IMR-90 (cell line): ENCODE data around the gene NPDC1. TPM values are rescaled to one million over a fixed set of nuclear protein-coding genes. Genes with fewer than 3 reads are reported as not detected.

Experiments used
- ATAC-seq: fragments of 200-7000 bp; cut with Tn5 transposase; 2 replicates; pipeline ENCODE4 v1.9.1; 2020; ENCODE audit warnings: low read depth, mild to moderate bottlenecking, moderate library complexity
- BruUV-seq: library from RNA; stranded (reverse); fragments of 400-500 nt; replicated peaks from 2 replicates; lab custom pipeline; 2021; lab: Mats Ljungman, UMichigan
- CTCF ChIA-PET: fragments of 300-600 bp; formaldehyde crosslinking; extraction: SDS; loops from one replicate; lab custom pipeline; 2021; ENCODE audit warnings: antibody characterized with exemption; lab: Yijun Ruan, JAX
- POLR2A ChIA-PET: fragments of 300-600 bp; sonication (Branson Sonifier 250); formaldehyde crosslinking; loops from one replicate; lab custom pipeline; 2022; ENCODE audit warnings: antibody characterized with exemption; ENCODE audit not compliant: unreplicated experiment; lab: Charles Lee
- DNase-seq: peaks from one replicate; pipeline ENCODE4 v3.0.0; 2013
- H2AFZ ChIP-seq: replicated peaks from 2 replicates; pipeline ENCODE3; 2013; ENCODE audit warnings: low read length, mild to moderate bottlenecking; ENCODE audit not compliant: poor library complexity
- H2AK5ac ChIP-seq: 2 replicates; pipeline ENCODE4 v1.6.1; 2013; ENCODE audit warnings: low read depth, low read length, inconsistent platforms
- H2AK9ac ChIP-seq: replicated peaks from 2 replicates; pipeline ENCODE3; 2013; ENCODE audit warnings: mild to moderate bottlenecking, low read depth, low read length, moderate library complexity; ENCODE audit not compliant: poor library complexity
- H2BK120ac ChIP-seq: 2 replicates; pipeline ENCODE4 v1.6.1; 2013; ENCODE audit warnings: low read depth, low read length, inconsistent platforms
- H2BK15ac ChIP-seq: 3 replicates; pipeline ENCODE4 v1.6.1; 2013; ENCODE audit warnings: low read depth, low read length, inconsistent platforms
- H2BK20ac ChIP-seq: 2 replicates; pipeline ENCODE4 v1.6.1; 2013; ENCODE audit warnings: low read depth, mild to moderate bottlenecking, inconsistent platforms, low read length, moderate library complexity
- H2BK5ac ChIP-seq: 2 replicates; pipeline ENCODE4 v1.6.1; 2013; ENCODE audit warnings: mild to moderate bottlenecking, low read depth, low read length, inconsistent platforms; ENCODE audit not compliant: poor library complexity, severe bottlenecking
- H3K14ac ChIP-seq: replicated peaks from 2 replicates; pipeline ENCODE4 v1.6.1; 2013; ENCODE audit warnings: low read depth, low read length, inconsistent platforms
- H3K18ac ChIP-seq: 2 replicates; pipeline ENCODE4 v1.6.1; 2013; ENCODE audit warnings: low read depth, low read length, control low read depth
- H3K23ac ChIP-seq: 2 replicates; pipeline ENCODE4 v1.6.1; 2013; ENCODE audit warnings: low read depth, low read length, inconsistent platforms
- H3K27ac ChIP-seq: 2 replicates; pipeline ENCODE4 v1.5.1; 2013; ENCODE audit warnings: mild to moderate bottlenecking, control low read depth, low read length; ENCODE audit not compliant: insufficient read depth
- H3K27me3 ChIP-seq: 2 replicates; pipeline ENCODE4 v1.6.1; 2013; ENCODE audit warnings: low read length; ENCODE audit not compliant: control insufficient read depth, insufficient read depth
- H3K36me3 ChIP-seq: 2 replicates; pipeline ENCODE4 v1.6.1; 2013; ENCODE audit warnings: low read length, mixed read lengths; ENCODE audit not compliant: control insufficient read depth, insufficient read depth
- H3K4ac ChIP-seq: 2 replicates; pipeline ENCODE4 v1.6.1; 2013; ENCODE audit warnings: low read depth, low read length, inconsistent platforms
- H3K4me1 ChIP-seq: 2 replicates; pipeline ENCODE4 v1.6.1; 2013; ENCODE audit warnings: low read length, mixed read lengths; ENCODE audit not compliant: control insufficient read depth, insufficient read depth
- H3K4me2 ChIP-seq: 2 replicates; pipeline ENCODE4 v1.6.1; 2013; ENCODE audit warnings: low read depth, mild to moderate bottlenecking, control low read depth, low read length, moderate library complexity
- H3K4me3 ChIP-seq: 2 replicates; pipeline ENCODE4 v1.5.1; 2013; ENCODE audit warnings: low read depth, mild to moderate bottlenecking, control low read depth, low read length, moderate library complexity; ENCODE audit not compliant: insufficient read depth
- H3K56ac ChIP-seq: 2 replicates; pipeline ENCODE4 v1.6.1; 2013; ENCODE audit warnings: low read length, inconsistent platforms; ENCODE audit not compliant: insufficient read depth; ENCODE audit errors: extremely low read depth
- H3K79me1 ChIP-seq, 2 experiments: 2 replicates each; pipeline ENCODE4 v1.6.1; 2013; ENCODE audit warnings: low read length in 2 of 2, inconsistent platforms in 1 of 2, low read depth in 1 of 2
- H3K9ac ChIP-seq: 2 replicates; pipeline ENCODE4 v1.6.1; 2013; ENCODE audit warnings: low read depth, low read length, control low read depth
- H3K9me1 ChIP-seq: 2 replicates; pipeline ENCODE4 v1.6.1; 2013; ENCODE audit warnings: low read length, inconsistent platforms; ENCODE audit not compliant: insufficient read depth
- H3K9me3 ChIP-seq: 2 replicates; pipeline ENCODE4 v1.6.1; 2013; ENCODE audit warnings: low read length; ENCODE audit not compliant: control insufficient read depth, insufficient read depth
- H4K20me1 ChIP-seq: 2 replicates; pipeline ENCODE4 v1.6.1; 2013; ENCODE audit warnings: low read length, inconsistent platforms; ENCODE audit not compliant: insufficient read depth
- H4K5ac ChIP-seq: 2 replicates; pipeline ENCODE4 v1.6.1; 2013; ENCODE audit warnings: mild to moderate bottlenecking, low read depth, low read length, control low read depth
- H4K8ac ChIP-seq, 2 experiments: 2 replicates each; pipeline ENCODE4 v1.6.1; 2013; ENCODE audit warnings: low read depth in 2 of 2, low read length in 2 of 2, control low read depth in 1 of 2, inconsistent platforms in 1 of 2
- H4K91ac ChIP-seq: 2 replicates; pipeline ENCODE4 v1.6.1; 2013; ENCODE audit warnings: low read depth, low read length, inconsistent platforms; ENCODE audit not compliant: insufficient read depth
- BHLHE40 ChIP-seq: fragments of 150-350 bp; IDR thresholded peaks from 2 replicates; pipeline ENCODE4 v1.6.1; 2016; ENCODE audit warnings: mild to moderate bottlenecking, low read depth, low read length
- CEBPB ChIP-seq: IDR thresholded peaks from 2 replicates; pipeline ENCODE4 v1.6.1; 2012; ENCODE audit warnings: low read depth, low read length, improper control_type of control experiment
- CHD1 ChIP-seq: IDR thresholded peaks from 2 replicates; pipeline ENCODE4 v1.6.1; 2012; ENCODE audit warnings: low read depth, low read length, improper control_type of control experiment
- CTCF ChIP-seq: conservative IDR thresholded peaks from 2 replicates; pipeline ENCODE4 v1.5.1; 2012; ENCODE audit warnings: mild to moderate bottlenecking, low read depth, low read length, improper control_type of control experiment
- ELK1 ChIP-seq: fragments of 150-350 bp; IDR thresholded peaks from 2 replicates; pipeline ENCODE4 v1.6.1; 2016; ENCODE audit warnings: low read depth, mild to moderate bottlenecking, low read length, moderate library complexity, borderline replicate concordance
- FOS ChIP-seq: fragments of 150-350 bp; IDR thresholded peaks from 2 replicates; pipeline ENCODE4 v1.6.1; 2016; ENCODE audit warnings: low read depth, low read length
- MAFK ChIP-seq: IDR thresholded peaks from 2 replicates; pipeline ENCODE4 v1.6.1; 2012; ENCODE audit warnings: low read depth, low read length, improper control_type of control experiment
- MXI1 ChIP-seq: IDR thresholded peaks from 2 replicates; pipeline ENCODE4 v1.6.1; 2012; ENCODE audit warnings: low read depth, mild to moderate bottlenecking, low read length, moderate library complexity, borderline replicate concordance
- NFE2L2 ChIP-seq: fragments of 150-350 bp; IDR thresholded peaks from 2 replicates; pipeline ENCODE4 v1.6.1; 2016; ENCODE audit warnings: low read depth, mild to moderate bottlenecking, low read length
- POLR2A ChIP-seq: IDR thresholded peaks from 2 replicates; pipeline ENCODE4 v1.6.1; 2012; ENCODE audit warnings: mild to moderate bottlenecking, low read depth, low read length
- RAD21 ChIP-seq: IDR thresholded peaks from 2 replicates; pipeline ENCODE4 v1.6.1; 2012; ENCODE audit warnings: low read length, improper control_type of control experiment
- RCOR1 ChIP-seq: IDR thresholded peaks from 2 replicates; pipeline ENCODE4 v1.6.1; 2012; ENCODE audit warnings: mild to moderate bottlenecking, low read length, improper control_type of control experiment; ENCODE audit not compliant: insufficient replicate concordance
- RFX5 ChIP-seq: IDR thresholded peaks from 2 replicates; pipeline ENCODE4 v1.8.0; 2012; ENCODE audit warnings: low read depth, mild to moderate bottlenecking, low read length, moderate library complexity
- SMC3 ChIP-seq: fragments of 150-350 bp; IDR thresholded peaks from 2 replicates; pipeline ENCODE4 v1.6.1; 2016; ENCODE audit warnings: low read depth, mild to moderate bottlenecking, antibody characterized with exemption, low read length, moderate library complexity
- USF2 ChIP-seq: fragments of 150-350 bp; IDR thresholded peaks from 2 replicates; pipeline ENCODE4 v1.6.1; 2017; ENCODE audit warnings: mild to moderate bottlenecking, antibody characterized with exemption, low read length, low read depth
- WGBS, 2 experiments: methylation state at CpG; one replicate each; pipeline versions ENCODE4 v1.1.5 to v1.1.7; 2013; ENCODE audit warnings: missing lambda C conversion rate in 2 of 2; ENCODE audit not compliant: insufficient read length in 1 of 2; ENCODE audit errors: extremely low coverage in 2 of 2; 5-methylcytosine and 5-hydroxymethylcytosine counted together
- dilution Hi-C: fragments of 300-500 bp; cut with HindIII; formaldehyde crosslinking; loops from one replicate; pipeline ENCODE4 v1.14.3; 2018; ENCODE audit warnings: low sequenced_read_pairs; ENCODE audit not compliant: unreplicated experiment
- in situ Hi-C: fragments of 300-500 bp; cut with MboI; formaldehyde crosslinking; loops from 3 replicates; pipeline ENCODE4 v1.14.3; 2019; ENCODE audit warnings: low sequenced_read_pairs, inconsistent platforms, mixed read lengths
- intact Hi-C: fragments of 100-400 bp; cut with micrococcal nuclease; formaldehyde crosslinking; loops from 2 replicates; pipeline ENCODE4 v1.10.0; 2022
- polyA plus RNA-seq, 3 experiments: library from polyadenylated mRNA; depleted of rRNA; stranded (reverse); fragments of >200 nt; gene quantifications; 2 replicates each; pipeline ENCODE4 v1.2.3, GENCODE V29; 2012; ENCODE audit warnings: low replicate concordance in 1 of 3
- total RNA-seq: library from RNA; depleted of rRNA; stranded (reverse); fragments of >200 nt; gene quantifications from 2 replicates; pipeline ENCODE4 v1.2.3, GENCODE V29; 2012

The NPDC1 gene
- total and polyA plus RNA-seq, 2 of the 4 experiments (the other 2 are of a cell fraction): 2.7 to 58.1 TPM

GRCh38 chr9:137041124-137041523 lies 4.9 kb downstream of the NPDC1 start:
- Histone ChIP-seq H3K27ac (no peak overlapping the region), H3K27me3 (no peaks in the 10 kb centered on the region), H2BK15ac (no peak overlapping the region), H2BK120ac (no peak overlapping the region), H2BK20ac (no peak overlapping the region), H4K8ac (no peak overlapping the region), H3K4me2 (no peak overlapping the region), H4K91ac (no peak overlapping the region), H3K4ac (no peak overlapping the region), H3K9me3 (no peaks in the 10 kb centered on the region), H3K79me1 (peaks cover 5 to 16% of the 10 kb centered on the region in 2 experiments; a peak in 3 of 4 replicates), H3K56ac (no peak overlapping the region), H3K18ac (no peak overlapping the region), H3K36me3 (peaks cover 17% of the 10 kb centered on the region), H3K4me1 (peaks cover 11% of the 10 kb centered on the region), H2BK5ac (no peak overlapping the region), H4K20me1 (peaks cover 30% of the 10 kb centered on the region), H4K5ac (no peak overlapping the region), H2AK5ac (no peak overlapping the region), H3K9me1 (no peaks in the 10 kb centered on the region), H3K4me3 (no peak overlapping the region), H3K14ac (no peak overlapping the region), H2AFZ (no peak overlapping the region), H3K9ac (no peak overlapping the region), H3K23ac (no peak overlapping the region), H2AK9ac (no peak overlapping the region)
- no TSS peak for BruUV-seq
- ATAC-seq: no peak
- DNase-seq: no peak
- POLR2A ChIA-PET: no interaction called here
- dilution Hi-C loops: no loop called here
- intact Hi-C loops: no loop called here
- CTCF ChIA-PET: no interaction called here
- in situ Hi-C loops: no loop called here
- WGBS, 2 experiments: 42% methylated on average over 2 of the region's 16 CpGs; no CpG with 5 or more reads in 1 of the 2 experiments
- TF ChIP-seq CTCF: no peak
- TF ChIP-seq ELK1: no peak
- no peak for TF ChIP-seq RFX5
- no peak for TF ChIP-seq MAFK
- TF ChIP-seq RCOR1: no peak
- TF ChIP-seq FOS: no peak
- TF ChIP-seq NFE2L2: no peak
- TF ChIP-seq POLR2A: no peak
- TF ChIP-seq USF2: no peak
- no peak for TF ChIP-seq MXI1
- TF ChIP-seq CHD1: no peak
- TF ChIP-seq RAD21: no peak
- TF ChIP-seq BHLHE40: no peak
- no peak for TF ChIP-seq SMC3
- TF ChIP-seq CEBPB: no peak
